ENCODE results near the gene HACE1.
A peak's percentile ranks its signal among the peaks of the same experiment; 100 is the strongest.

The HACE1 gene

GRCh38 chr6:104736545-104736944 is 123.2 kb downstream of the HACE1 start:
- no peak for DNase-seq

GRCh38 chr6:104730450-104730849 is 129.3 kb downstream of the HACE1 start:
- DNase-seq, result no peak

- no peak for DNase-seq
Measured at GRCh38 chr6:104729433-104729832, 130.3 kb downstream of the HACE1 start.

- no peak for DNase-seq
Measured at GRCh38 chr6:104728448-104728847, 131.3 kb downstream of the HACE1 start.

- DNase-seq, result no peak
Measured at GRCh38 chr6:104718672-104719071, 141.0 kb downstream of the HACE1 start.

GRCh38 chr6:104716858-104717257 is 142.9 kb downstream of the HACE1 start:
- no peak for DNase-seq

GRCh38 chr6:104714796-104715195 is 144.9 kb downstream of the HACE1 start:
- no peak for DNase-seq

GRCh38 chr6:104713982-104714381 is 145.7 kb downstream of the HACE1 start:
- no peak for DNase-seq

GRCh38 chr6:104711371-104711770 is 148.3 kb downstream of the HACE1 start:
- no peak for DNase-seq

- no peak for DNase-seq
Measured at GRCh38 chr6:104710543-104711335, 149.0 kb downstream of the HACE1 start.

GRCh38 chr6:104705916-104706442 is 153.7 kb downstream of the HACE1 start:
- DNase-seq, result no peak

GRCh38 chr6:104705095-104705707 is 154.5 kb downstream of the HACE1 start:
- peak; percentile 84 for DNase-seq

GRCh38 chr6:104704191-104704590 is 155.5 kb downstream of the HACE1 start:
- no peak for DNase-seq

GRCh38 chr6:104702126-104702841 is 157.4 kb downstream of the HACE1 start:
- no peak for DNase-seq

- no peak for DNase-seq
Measured at GRCh38 chr6:104700371-104701185, 159.1 kb downstream of the HACE1 start.

- no peak for DNase-seq
Measured at GRCh38 chr6:104699593-104700329, 160.0 kb downstream of the HACE1 start.

- no peak for DNase-seq
Measured at GRCh38 chr6:104698979-104699378, 160.7 kb downstream of the HACE1 start.

- DNase-seq, result no peak
Measured at GRCh38 chr6:104692008-104692407, 167.7 kb downstream of the HACE1 start.

- no peak for DNase-seq
Measured at GRCh38 chr6:104689551-104690205, 170.0 kb downstream of the HACE1 start.

- DNase-seq, result no peak
Measured at GRCh38 chr6:104688283-104688969, 171.3 kb downstream of the HACE1 start.

Measured in OCI-M1 (cell line).